Dendritic cell treated with granulocyte-macrophage colony-stimulating factor and Interleukin-4, amounts not matched to agents 40 ng/mL and 50 ng/mL, for 4 days (primary cell): Measurements from ENCODE around the gene RMC1.

ENCODE experiments used
- H3K27ac Mint-ChIP-seq: one replicate; pipeline ENCODE4 v1.8.0; 2022; ENCODE audit warnings: mild to moderate bottlenecking, mixed read lengths
- H3K27me3 Mint-ChIP-seq: one replicate; pipeline ENCODE4 v1.8.0; 2022; ENCODE audit warnings: mild to moderate bottlenecking, mixed read lengths
- H3K36me3 Mint-ChIP-seq: one replicate; pipeline ENCODE4 v1.8.0; 2022; ENCODE audit warnings: low read depth, mixed read lengths
- H3K4me1 Mint-ChIP-seq: one replicate; pipeline ENCODE4 v1.8.0; 2022; ENCODE audit warnings: low read depth, mixed read lengths
- H3K4me3 Mint-ChIP-seq: one replicate; pipeline ENCODE4 v1.8.0; 2022; ENCODE audit warnings: mild to moderate bottlenecking, moderate library complexity, mixed read lengths
- H3K9me3 Mint-ChIP-seq: one replicate; pipeline ENCODE4 v1.8.0; 2022; ENCODE audit warnings: mixed read lengths
- intact Hi-C: fragments of 100-400 bp; cut with micrococcal nuclease; formaldehyde crosslinking; loops from one replicate; pipeline ENCODE4 v1.15.0; 2022

Gene RMC1

GRCh38 chr18:23529604-23530003 is 26.3 kb downstream of the RMC1 start:
- Mint-ChIP-seq H3K36me3 (peaks cover 100% of the 10 kb centered on the region), H3K27me3 (peaks cover 6% of the 10 kb centered on the region), H3K4me3 (no peak overlapping the region), H3K27ac (peak overlapping the region; percentile 90), H3K9me3 (no peaks in the 10 kb centered on the region), H3K4me1 (peaks cover 47% of the 10 kb centered on the region)
- intact Hi-C loops = loop anchor here (1.0 kb wide), 1 partner anchor 11 kb away; no protein-coding TSS in a partner anchor

DNA sequence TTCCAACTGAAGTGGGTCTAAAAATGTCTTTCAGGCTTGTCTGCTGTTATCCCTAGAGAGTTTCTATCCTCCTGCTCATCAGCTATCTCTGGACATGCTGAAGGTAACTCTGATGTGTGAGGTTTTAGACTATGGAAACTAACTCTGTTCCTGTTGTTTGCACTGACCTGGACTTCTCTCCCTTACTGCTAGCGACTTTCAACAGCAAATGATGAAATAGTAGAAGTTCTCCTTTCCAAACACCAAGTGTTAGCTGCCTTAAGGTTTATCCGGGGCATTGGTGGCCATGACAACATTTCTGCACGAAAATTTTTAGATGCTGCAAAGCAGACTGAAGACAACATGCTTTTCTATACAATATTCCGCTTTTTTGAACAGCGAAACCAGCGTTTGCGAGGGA is 26.9 kb downstream of the RMC1 start:
- no peak overlapping the region for H3K4me3 Mint-ChIP-seq
- no peaks in the 10 kb centered on the region for H3K9me3 Mint-ChIP-seq
- peaks cover 100% of the 10 kb centered on the region for H3K36me3 Mint-ChIP-seq
- H3K27me3 Mint-ChIP-seq = peaks cover 7% of the 10 kb centered on the region
- peaks cover 44% of the 10 kb centered on the region for H3K4me1 Mint-ChIP-seq
- H3K27ac Mint-ChIP-seq = peak overlapping the region; percentile 90
- intact Hi-C loops = no loop called here

DNA sequence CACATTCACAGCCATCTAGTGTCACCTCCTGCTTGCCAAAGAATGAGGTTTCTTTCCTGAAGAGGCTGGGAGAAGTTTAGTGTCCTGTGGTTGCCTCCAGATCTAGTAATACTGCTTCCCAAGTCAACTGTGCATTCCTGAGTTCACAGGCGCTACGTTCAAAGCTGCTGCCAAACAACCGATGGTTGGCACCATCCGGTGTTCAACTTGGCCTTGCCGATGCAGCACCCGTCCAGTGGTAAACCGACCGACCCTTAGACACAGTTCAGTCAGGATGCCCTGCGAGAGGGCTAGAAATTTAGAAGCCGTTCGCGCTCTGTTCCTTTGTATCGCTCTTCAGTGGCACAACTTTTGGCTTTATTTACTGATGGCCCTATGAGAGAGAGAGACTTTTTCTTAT is 28.6 kb downstream of the RMC1 start:
- peaks cover 10% of the 10 kb centered on the region for H3K27me3 Mint-ChIP-seq
- H3K27ac Mint-ChIP-seq = no peak overlapping the region

GRCh38 chr18:23532848-23533247 is 29.5 kb downstream of the RMC1 start:
- peaks cover 38% of the 10 kb centered on the region for H3K4me1 Mint-ChIP-seq
- H3K27me3 Mint-ChIP-seq = peaks cover 9% of the 10 kb centered on the region
- H3K27ac Mint-ChIP-seq = no peak overlapping the region
- H3K36me3 Mint-ChIP-seq = peaks cover 100% of the 10 kb centered on the region
- H3K4me3 Mint-ChIP-seq = no peak overlapping the region
- no peaks in the 10 kb centered on the region for H3K9me3 Mint-ChIP-seq
- intact Hi-C loops = no loop called here

More for the DNA sequence above, 28.6 kb downstream of the RMC1 start:
- intact Hi-C loops = no loop called here
- H3K4me1 Mint-ChIP-seq = peaks cover 35% of the 10 kb centered on the region
- no peak overlapping the region for H3K4me3 Mint-ChIP-seq
- peaks cover 100% of the 10 kb centered on the region for H3K36me3 Mint-ChIP-seq
- H3K9me3 Mint-ChIP-seq = no peaks in the 10 kb centered on the region

- H3K27me3 Mint-ChIP-seq = peaks cover 11% of the 10 kb centered on the region
- no peak overlapping the region for H3K4me3 Mint-ChIP-seq
- intact Hi-C loops = no loop called here
- H3K36me3 Mint-ChIP-seq = peaks cover 100% of the 10 kb centered on the region
- H3K27ac Mint-ChIP-seq = no peak overlapping the region
- H3K9me3 Mint-ChIP-seq = no peaks in the 10 kb centered on the region
- peaks cover 36% of the 10 kb centered on the region for H3K4me1 Mint-ChIP-seq
Observed at GRCh38 chr18:23534276-23534675, 31.0 kb downstream of the RMC1 start.

- no peak overlapping the region for H3K4me3 Mint-ChIP-seq
- H3K27ac Mint-ChIP-seq = no peak overlapping the region
- H3K9me3 Mint-ChIP-seq = no peaks in the 10 kb centered on the region
- intact Hi-C loops = no loop called here
- H3K36me3 Mint-ChIP-seq = peaks cover 94% of the 10 kb centered on the region
- H3K4me1 Mint-ChIP-seq = peaks cover 37% of the 10 kb centered on the region
- peaks cover 11% of the 10 kb centered on the region for H3K27me3 Mint-ChIP-seq
Observed at GRCh38 chr18:23536204-23536603, 32.9 kb downstream of the RMC1 start.

DNA sequence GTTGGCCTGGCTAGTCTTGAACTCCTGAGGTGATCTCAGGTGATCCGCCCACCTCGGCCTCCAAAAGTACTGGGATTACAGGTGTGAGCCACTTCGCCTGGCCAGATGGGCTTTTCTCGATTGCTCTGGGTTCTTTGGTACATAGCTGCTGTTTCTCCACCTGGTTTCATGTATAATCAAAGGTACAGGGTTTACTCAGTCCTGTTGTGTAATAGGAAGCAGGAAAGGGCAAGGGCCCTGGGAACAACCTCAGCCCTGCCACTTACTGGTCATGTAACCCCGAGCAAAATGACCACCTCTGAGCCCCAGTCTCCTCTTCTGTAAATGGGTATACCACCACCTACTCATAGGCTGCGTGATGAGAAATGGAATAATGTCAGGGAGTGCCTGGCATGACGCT is 34.0 kb downstream of the RMC1 start:
- peaks cover 46% of the 10 kb centered on the region for H3K4me1 Mint-ChIP-seq
- H3K36me3 Mint-ChIP-seq = peaks cover 88% of the 10 kb centered on the region
- H3K27ac Mint-ChIP-seq = no peak overlapping the region
- peaks cover 11% of the 10 kb centered on the region for H3K27me3 Mint-ChIP-seq
- intact Hi-C loops = no loop called here
- H3K4me3 Mint-ChIP-seq = no peak overlapping the region
- no peaks in the 10 kb centered on the region for H3K9me3 Mint-ChIP-seq

DNA sequence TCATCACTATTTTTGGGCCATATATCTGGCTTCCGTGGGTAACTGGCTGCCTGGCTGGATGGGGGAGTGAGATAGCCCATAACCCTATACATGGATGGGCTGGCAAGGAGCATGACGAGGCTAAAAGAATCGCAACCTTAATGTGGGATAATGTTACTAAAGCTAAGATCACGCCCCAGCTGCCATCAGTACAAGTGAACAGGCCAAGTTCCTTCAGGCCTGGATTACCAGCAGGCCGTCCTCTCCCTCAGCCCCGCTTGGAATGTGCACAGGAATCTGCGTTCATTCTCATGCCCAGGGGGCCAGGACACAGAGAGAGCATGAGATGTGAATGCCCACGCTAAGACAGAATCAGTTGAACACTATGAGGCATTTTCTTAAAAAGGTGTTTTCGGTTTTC is 34.7 kb downstream of the RMC1 start:
- no peak overlapping the region for H3K27ac Mint-ChIP-seq
- intact Hi-C loops = no loop called here
- H3K9me3 Mint-ChIP-seq = no peaks in the 10 kb centered on the region
- H3K4me1 Mint-ChIP-seq = peaks cover 54% of the 10 kb centered on the region
- H3K36me3 Mint-ChIP-seq = peaks cover 88% of the 10 kb centered on the region
- no peak overlapping the region for H3K4me3 Mint-ChIP-seq
- peaks cover 9% of the 10 kb centered on the region for H3K27me3 Mint-ChIP-seq

DNA sequence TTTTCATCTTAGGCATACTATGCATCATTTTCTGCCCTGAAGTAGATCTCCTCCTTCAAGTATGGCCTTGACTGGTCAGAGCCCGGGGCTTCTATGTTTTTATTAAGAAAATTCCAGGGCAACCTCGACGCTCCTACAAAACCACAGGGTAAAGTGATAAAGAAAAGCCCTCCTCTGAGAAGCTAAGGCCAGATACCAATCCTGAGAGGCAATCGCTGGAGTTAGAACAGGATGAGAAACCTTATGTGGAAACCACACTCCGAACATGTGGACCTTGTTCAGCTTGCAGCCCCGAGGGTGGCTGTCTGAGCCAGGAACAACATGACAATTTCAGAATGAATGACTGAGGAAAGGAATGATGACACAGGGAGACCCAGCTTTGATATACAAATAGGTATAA is 35.6 kb downstream of the RMC1 start:
- Mint-ChIP-seq H3K27ac (peak overlapping the region; percentile 35), H3K9me3 (no peaks in the 10 kb centered on the region), H3K4me1 (peaks cover 61% of the 10 kb centered on the region), H3K36me3 (peaks cover 88% of the 10 kb centered on the region), H3K27me3 (peaks cover 9% of the 10 kb centered on the region), H3K4me3 (peak overlapping the region; percentile 51)
- intact Hi-C loops = no loop called here

GRCh38 chr18:23539296-23539695 is 36.0 kb downstream of the RMC1 start:
- Mint-ChIP-seq H3K9me3 (no peaks in the 10 kb centered on the region), H3K27ac (peak overlapping the region; percentile 78), H3K36me3 (peaks cover 88% of the 10 kb centered on the region), H3K27me3 (peaks cover 9% of the 10 kb centered on the region), H3K4me1 (peaks cover 61% of the 10 kb centered on the region), H3K4me3 (peak overlapping the region; percentile 51)
- intact Hi-C loops = no loop called here

DNA sequence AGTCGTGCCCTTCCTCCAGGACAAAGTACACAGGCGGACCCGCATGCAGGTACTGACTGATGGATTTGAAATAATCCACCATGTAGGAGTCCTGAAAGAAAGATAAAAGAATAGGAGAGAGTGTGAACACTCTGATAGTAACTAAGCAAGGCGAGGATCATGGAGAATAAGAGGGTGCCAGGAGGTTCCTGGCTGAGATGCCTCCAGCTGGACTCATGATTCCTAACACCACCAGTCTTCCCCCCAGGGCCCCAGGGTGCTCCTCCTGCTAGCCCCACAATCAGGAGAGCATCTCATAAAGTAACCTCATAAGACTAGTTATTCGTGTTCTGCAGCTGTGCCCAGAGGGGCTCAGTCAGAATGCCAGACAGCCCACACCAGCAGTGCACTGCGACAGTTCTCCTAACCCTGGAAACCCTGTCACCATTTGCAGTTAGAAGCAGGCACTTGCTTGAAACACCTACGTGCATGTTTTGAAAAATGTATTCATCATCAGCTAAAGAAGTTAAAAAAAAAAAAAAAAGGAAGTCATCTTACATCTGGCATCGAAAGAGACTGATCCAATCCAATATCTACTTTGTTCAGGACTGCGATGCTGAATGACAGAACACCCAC is 36.7 kb downstream of the RMC1 start:
- H3K36me3 Mint-ChIP-seq = peaks cover 88% of the 10 kb centered on the region
- no peaks in the 10 kb centered on the region for H3K9me3 Mint-ChIP-seq
- intact Hi-C loops = loop anchor here (1.0 to 5.0 kb wide), 2 partner anchors 11 to 37 kb away; no protein-coding TSS in a partner anchor
- peak overlapping the region; percentile 78 for H3K27ac Mint-ChIP-seq
- peaks cover 9% of the 10 kb centered on the region for H3K27me3 Mint-ChIP-seq
- peaks cover 61% of the 10 kb centered on the region for H3K4me1 Mint-ChIP-seq
- H3K4me3 Mint-ChIP-seq = peak overlapping the region; percentile 45

DNA sequence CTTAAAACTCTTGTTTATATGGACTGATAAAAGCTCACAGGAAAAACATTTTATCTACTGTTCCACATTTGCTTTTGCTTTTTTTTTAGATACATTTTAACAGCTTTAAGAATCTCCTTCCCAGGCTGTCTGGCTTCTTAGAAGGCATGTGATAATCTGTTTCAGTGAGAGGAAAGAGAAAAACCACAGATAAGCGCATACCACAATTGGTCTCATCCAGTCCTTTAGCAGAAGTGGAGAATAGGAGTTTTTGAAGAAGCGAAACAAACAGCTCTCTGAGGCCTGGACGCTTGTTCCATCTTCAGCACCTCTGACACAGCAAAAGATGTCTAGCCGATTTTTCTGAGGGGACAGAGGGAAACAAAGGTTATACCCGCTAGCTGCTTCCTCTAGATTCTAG is 37.6 kb downstream of the RMC1 start:
- H3K9me3 Mint-ChIP-seq = no peaks in the 10 kb centered on the region
- H3K27ac Mint-ChIP-seq = peak overlapping the region; percentile 78
- H3K4me1 Mint-ChIP-seq = peaks cover 61% of the 10 kb centered on the region
- H3K4me3 Mint-ChIP-seq = no peak overlapping the region
- H3K27me3 Mint-ChIP-seq = peaks cover 6% of the 10 kb centered on the region
- intact Hi-C loops = loop anchor here (1.0 to 5.0 kb wide), 2 partner anchors 12 to 36 kb away; no protein-coding TSS in a partner anchor
- H3K36me3 Mint-ChIP-seq = peaks cover 88% of the 10 kb centered on the region

DNA sequence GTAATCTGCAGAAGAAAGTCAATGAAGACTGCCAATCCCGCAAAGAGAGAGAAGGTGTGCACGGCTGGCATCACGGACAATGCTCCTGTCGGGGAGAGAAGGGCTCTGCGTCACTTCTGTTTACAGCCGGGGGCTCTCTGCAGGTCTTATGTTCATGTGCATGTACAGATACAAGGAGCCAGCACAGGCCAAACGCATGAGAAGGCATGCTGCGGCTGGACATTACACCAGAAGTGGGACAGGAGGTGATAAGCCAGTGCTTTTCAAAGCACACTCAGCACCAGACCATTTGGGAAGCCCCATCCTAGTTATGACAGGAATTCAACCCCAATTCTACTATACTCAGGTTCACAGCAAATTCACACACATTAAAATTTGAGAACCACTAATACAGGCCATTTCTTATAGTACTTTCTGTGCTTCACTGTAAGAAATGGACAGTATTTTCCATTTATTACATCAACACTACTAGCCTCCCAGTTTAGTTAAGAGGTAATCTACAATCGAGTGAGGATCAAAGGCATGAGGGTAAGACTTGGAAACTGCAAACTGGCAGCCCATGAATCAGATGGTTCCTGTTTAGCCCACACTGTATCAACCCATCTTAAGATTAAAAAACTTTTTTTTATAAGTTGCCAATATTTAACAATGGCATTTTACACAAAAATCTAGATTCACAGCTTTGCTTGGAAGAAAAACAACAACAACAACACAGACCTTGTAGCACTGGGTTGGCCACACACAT is 38.2 kb downstream of the RMC1 start:
- intact Hi-C loops = loop anchor here (5.0 kb wide), 1 partner anchor 36 kb away; no protein-coding TSS in a partner anchor
- no peak overlapping the region for H3K4me3 Mint-ChIP-seq

DNA sequence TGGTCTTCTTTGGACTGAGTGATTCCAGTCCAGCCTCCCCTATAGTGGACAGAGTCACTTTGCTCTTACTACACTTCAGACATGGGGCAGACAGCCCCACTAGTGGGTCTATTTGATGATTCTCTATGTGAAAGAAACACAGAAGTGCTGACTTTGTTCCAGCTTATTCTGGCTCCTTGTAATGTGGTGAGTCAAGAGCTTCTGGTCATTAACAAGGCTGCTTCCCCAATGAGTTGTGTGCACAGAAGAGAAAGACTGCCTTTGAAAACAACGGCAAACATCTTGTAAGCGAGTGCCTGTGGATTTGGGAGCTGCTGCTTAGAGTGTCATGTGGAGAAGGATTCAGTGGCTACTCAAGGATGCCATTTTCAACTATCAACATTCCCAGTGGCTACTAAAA is 39.1 kb downstream of the RMC1 start:
- Mint-ChIP-seq H3K27me3 (peaks cover 2% of the 10 kb centered on the region), H3K9me3 (no peaks in the 10 kb centered on the region), H3K36me3 (peaks cover 85% of the 10 kb centered on the region), H3K4me1 (peaks cover 61% of the 10 kb centered on the region), H3K27ac (no peak overlapping the region), H3K4me3 (no peak overlapping the region)
- intact Hi-C loops = loop anchor here (5.0 kb wide), 1 partner anchor 35 kb away; no protein-coding TSS in a partner anchor

More for the DNA sequence above, 38.2 kb downstream of the RMC1 start:
- peak overlapping the region; percentile 78 for H3K27ac Mint-ChIP-seq
- peaks cover 61% of the 10 kb centered on the region for H3K4me1 Mint-ChIP-seq
- peaks cover 85% of the 10 kb centered on the region for H3K36me3 Mint-ChIP-seq
- no peaks in the 10 kb centered on the region for H3K9me3 Mint-ChIP-seq
- H3K27me3 Mint-ChIP-seq = peaks cover 2% of the 10 kb centered on the region
